ENCODE measurements around the gene RIMBP3B. TPM values are rescaled to one million over a fixed set of nuclear protein-coding genes. Genes with fewer than 3 reads are reported as not detected.
"Not testable (repeated sequence)": the region's sequence is repeated elsewhere in the genome, so short reads cannot be mapped to it uniquely, and the experiment has no call there.

Gene RIMBP3B
- total and polyA plus RNA-seq, 8 donors: 0.03 TPM; not detected in 7

DNA sequence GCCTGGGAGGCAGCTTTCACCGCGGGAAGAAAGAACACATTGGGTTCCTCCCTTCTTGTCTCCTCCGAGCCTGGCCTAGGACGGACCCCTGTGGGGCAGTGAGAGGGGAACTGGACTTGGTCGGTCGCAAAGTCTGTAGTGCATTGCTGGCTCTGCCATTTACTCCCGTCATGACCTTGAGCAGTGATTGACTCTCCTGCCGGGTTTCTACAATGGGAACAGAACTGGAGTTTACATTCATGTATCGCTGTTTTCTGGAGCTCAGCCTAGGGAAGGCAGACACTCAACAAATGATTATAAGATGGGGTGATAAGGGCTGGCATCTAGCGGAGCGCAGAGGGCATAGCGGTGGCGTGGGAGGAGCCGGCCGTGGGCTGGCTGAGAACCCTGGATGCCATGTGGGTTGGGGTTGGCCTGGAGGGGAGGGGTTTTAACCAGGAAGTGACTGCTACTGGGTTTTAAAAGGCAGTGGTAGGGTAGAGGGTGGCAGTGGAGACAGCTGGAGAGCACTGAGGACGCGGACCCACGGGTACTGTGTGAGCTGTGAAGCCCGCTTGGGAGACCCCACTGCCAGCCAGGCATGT lies 36.7 kb downstream of the RIMBP3B start:
- 7 to 25% (median 10%) methylated on average over 3 to 5 of the region's 19 CpGs; no CpG with 5 or more reads in 1 of the 5 donors for WGBS, 5 donors
- H3K4me3 ChIP-seq; H3K4me1 ChIP-seq; H3K9me3 ChIP-seq; intact Hi-C loops (cut with DNase I; ENCODE audit: low total_unique reads); H3K27ac ChIP-seq; DNase-seq; H3K27me3 ChIP-seq; H3K36me3 ChIP-seq: not testable (repeated sequence)

- H3K27ac ChIP-seq; H3K9me3 ChIP-seq; DNase-seq; H3K36me3 ChIP-seq; H3K4me3 ChIP-seq; intact Hi-C loops (cut with DNase I; ENCODE audit: low total_unique reads); H3K27me3 ChIP-seq; H3K4me1 ChIP-seq: not testable (repeated sequence)
- WGBS, 5 donors: 40 to 46% methylated on average over 2 of the region's 12 CpGs; no CpG with 5 or more reads in 3 of the 5 donors
Observed at GRCh38 chr22:21424084-21424709, 40.6 kb downstream of the RIMBP3B start.

GRCh38 chr22:21434378-21435233 lies 51.1 kb downstream of the RIMBP3B start:
- H3K27ac ChIP-seq; DNase-seq; H3K36me3 ChIP-seq; H3K27me3 ChIP-seq; H3K9me3 ChIP-seq; H3K4me1 ChIP-seq; H3K4me3 ChIP-seq; intact Hi-C loops (cut with DNase I; ENCODE audit: low total_unique reads): not testable (repeated sequence)
- WGBS, 5 donors: no CpG with 5 or more reads among the region's 15 CpGs

- H3K27ac ChIP-seq: peak overlapping the region in 4 of 5 donors; percentile 42 to 67 (median 60)
- H3K4me1 ChIP-seq; H3K27me3 ChIP-seq; H3K9me3 ChIP-seq; intact Hi-C loops (cut with DNase I; ENCODE audit: low total_unique reads); H3K4me3 ChIP-seq; H3K36me3 ChIP-seq: not testable (repeated sequence)
- WGBS, 5 donors: 8 to 56% (median 9%) methylated on average over 2 to 4 of the region's 12 CpGs; no CpG with 5 or more reads in 2 of the 5 donors
- peak in 1 of 2 donors; percentile 18 for DNase-seq
Observed at GRCh38 chr22:21435998-21436810, 52.7 kb downstream of the RIMBP3B start.

DNA sequence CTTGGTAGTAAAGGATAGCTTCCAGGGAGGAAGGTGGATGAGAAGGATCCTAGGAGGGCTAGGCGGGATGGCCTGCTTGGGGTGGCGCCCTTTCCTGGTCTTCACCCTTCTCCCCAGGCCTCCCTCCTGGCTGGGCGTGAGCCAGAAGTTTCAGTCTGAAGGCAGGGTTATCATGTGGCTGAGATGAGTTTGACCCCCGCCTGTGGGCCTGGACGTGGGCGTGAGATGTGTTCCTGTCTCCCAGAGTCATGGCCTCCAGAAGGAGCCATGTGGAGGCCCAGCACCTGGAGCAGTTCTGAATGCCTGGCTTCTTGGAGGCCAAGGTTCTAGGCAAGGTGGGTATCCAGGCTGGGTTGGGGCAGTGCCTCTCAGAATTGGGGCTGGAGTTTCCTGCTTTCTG lies 54.5 kb downstream of the RIMBP3B start:
- H3K36me3 ChIP-seq; H3K4me3 ChIP-seq; H3K9me3 ChIP-seq; intact Hi-C loops (cut with DNase I; ENCODE audit: low total_unique reads); H3K4me1 ChIP-seq; H3K27ac ChIP-seq; H3K27me3 ChIP-seq: not testable (repeated sequence)
- WGBS, 5 donors: 43 to 79% (median 69%) methylated on average over 4 of the region's 6 CpGs
- DNase-seq: peak in 1 of 2 donors; percentile 7

Small RNA genes lying within 50 kb of the gene (small RNA-seq; reads per million reads assigned to genes)
- gene RF00492: 0 reads per million in 4 donors
- gene RN7SKP63: 0 reads per million in 4 donors

Other genes starting within 250 kb of the RIMBP3B start
- 1 to 10 TPM in 4 of 5 donors, under 1 TPM in 1; 0.45 to 7.4 (median 7.0) TPM for gene HIC2, start 33.6 kb downstream of the RIMBP3B start, total RNA-seq
- 1 to 10 TPM in 2 of 3 donors, under 1 TPM in 1; 0.78 to 1.5 (median 1.2) TPM for gene HIC2, start 33.6 kb downstream of the RIMBP3B start, polyA plus RNA-seq
- gene TMEM191C, start 83.6 kb downstream of the RIMBP3B start, total RNA-seq: 10 to 100 TPM in 1 of 5 donors, 1 to 10 TPM in 1, under 1 TPM in 1, not detected in 2; 0.73 to 69.2 (median 3.6) TPM
- 1 to 10 TPM; 1.8 to 5.8 (median 2.9) TPM for gene TMEM191C, start 83.6 kb downstream of the RIMBP3B start, polyA plus RNA-seq
- under 1 TPM in 2 of 5 donors, not detected in 3; under 0.01 to 0.18 TPM for gene RIMBP3C, start 167.7 kb downstream of the RIMBP3B start, total RNA-seq
- not detected for gene RIMBP3C, start 167.7 kb downstream of the RIMBP3B start, polyA plus RNA-seq
- 10 to 100 TPM; 23.1 to 94.2 (median 42.0) TPM for gene UBE2L3, start 184.0 kb downstream of the RIMBP3B start, total RNA-seq
- gene UBE2L3, start 184.0 kb downstream of the RIMBP3B start, polyA plus RNA-seq: 10 to 100 TPM; 46.1 to 58.0 (median 55.2) TPM
- gene YDJC, start 246.3 kb downstream of the RIMBP3B start, total RNA-seq: 10 to 100 TPM in 4 of 5 donors, 1 to 10 TPM in 1; 8.1 to 75.3 (median 41.1) TPM
- 10 to 100 TPM; 23.8 to 42.4 (median 35.1) TPM for gene YDJC, start 246.3 kb downstream of the RIMBP3B start, polyA plus RNA-seq
- not detected for gene CCDC116, start 249.0 kb downstream of the RIMBP3B start, total RNA-seq
- under 1 TPM in 2 of 3 donors, not detected in 1; 0.25 to 0.48 TPM for gene CCDC116, start 249.0 kb downstream of the RIMBP3B start, polyA plus RNA-seq

All from stomach (tissue), 9 donors.